Heart right ventricle (tissue), 16 donors: ENCODE results near the gene CD9. TPM values are rescaled to one million over a fixed set of nuclear protein-coding genes. Genes with fewer than 3 reads are reported as not detected.
A peak's percentile ranks its signal among the peaks of the same experiment; 100 is the strongest.

ENCODE experiments used
- ATAC-seq, 8 donors: fragments of 200-7000 bp; cut with Tn5 transposase; one replicate each; pipeline ENCODE4 v1.9.1; 2020; ENCODE audit warnings: mild to moderate bottlenecking in 8 of 8, moderate library complexity in 8 of 8, moderate number of reproducible peaks in 1 of 8
- DNase-seq, 2 donors: peaks; one replicate each; pipeline ENCODE4 v3.0.0-alpha.2; 2020
- H3K27ac ChIP-seq, 10 donors: fragments of 200-600 bp; sonication (generic) in 2 of 10; one replicate each; pipeline versions ENCODE4 v1.5.0 to v1.8.0; 2020 to 2022; ENCODE audit warnings: mild to moderate bottlenecking in 3 of 10
- H3K27me3 ChIP-seq, 7 donors: fragments of 200-600 bp; one replicate each; pipeline ENCODE4 v1.8.0; 2021 to 2022; ENCODE audit warnings: mild to moderate bottlenecking in 2 of 7
- H3K36me3 ChIP-seq, 9 donors: fragments of 200-600 bp; sonication (generic) in 1 of 9; one replicate each; pipeline versions ENCODE4 v1.5.0 to v1.8.0; 2020 to 2022; ENCODE audit warnings: mild to moderate bottlenecking in 2 of 9
- H3K4me1 ChIP-seq, 9 donors: fragments of 200-600 bp; sonication (generic) in 1 of 9; one replicate each; pipeline versions ENCODE4 v1.5.0 to v1.8.0; 2020 to 2022; ENCODE audit warnings: mild to moderate bottlenecking in 4 of 9
- H3K4me3 ChIP-seq, 10 donors: fragments of 200-600 bp; sonication (generic) in 2 of 10; one replicate each; pipeline versions ENCODE4 v1.5.0 to v1.8.0; 2020 to 2022; ENCODE audit warnings: mild to moderate bottlenecking in 7 of 10, moderate library complexity in 2 of 10
- H3K9me3 ChIP-seq, 11 donors: fragments of 200-600 bp in 10 of 11; sonication (generic) in 2 of 11; one replicate each; pipeline versions ENCODE4 v1.5.0 to v1.8.0; 2013 to 2022; ENCODE audit warnings: mild to moderate bottlenecking in 2 of 11, control low read depth in 1 of 11, moderate library complexity in 1 of 11
- WGBS, 2 donors: extraction: QIAGEN DNeasy Blood & Tissue Kit; methylation state at CpG; one replicate each; pipeline ENCODE4 v1.1.7; 2013; ENCODE audit warnings: inconsistent platforms in 1 of 2; 5-methylcytosine and 5-hydroxymethylcytosine counted together
- intact Hi-C, 10 donors: fragments of 100-400 bp; cut with DNase I; formaldehyde crosslinking; loops; one replicate each; pipeline versions ENCODE4 v1.11.1 to v1.14.2; 2022
- polyA plus RNA-seq, 2 donors: library from polyadenylated mRNA; stranded (reverse); fragments of 200-250 nt; gene quantifications; one replicate each; pipeline ENCODE4 v1.2.3, GENCODE V29; 2013
- total RNA-seq, 10 donors: library from RNA; stranded (reverse); fragmentation: NEBNext Ultra II Directional in 3 of 10; extraction: Animal tissue kit (Norgen Biotek cat#: 25700) in 3 of 10; gene quantifications; one replicate each; pipeline versions ENCODE4 v1.2.1 to v1.2.4, GENCODE V29; 2021 to 2023
- TF ChIP-seq, protein P1 (sequence below), 9 donors: fragments of 200-600 bp; sonication (generic) in 2 of 9; IDR thresholded peaks; one replicate each; pipeline versions ENCODE4 v1.5.0 to v1.8.0; 2021 to 2022; ENCODE audit warnings: antibody characterized with exemption in 9 of 9, mild to moderate bottlenecking in 5 of 9, moderate library complexity in 1 of 9
- donor health status: Arrhythmogenic right ventricular cardiomyopathy.
- donor health status: ischemic (EF 13 %, LVEDD 7.1; RV severe dilation, severe dysfunction).
- donor health status: healthy with polysubstance abuse.
- donor health status: DM: no; HTN: yes; CAD: no.
- donor health status: DM: no; HTN: no; CAD: no.
- donor health status: ischemic (EF 25% LVEDD 6.9; RV normal size, moderate dysfunction).
- donor health status: ischemic (EF 25% LVEDD 5.7; RV mildly dilated, moderate dysfunction).
- donor health status: healthy.
- donor health status: DM: yes; HTN: yes; CAD: no.
- donor health status: Ischemic cardiomyopathy.
- donor health status: ischemic (EF 35%, LVEDD 5.7; RV mildly dilated, moderate dysfunction).
- donor health status: nonischemic (EF 11% LVEDD 7.7; RV severe dilation, severe dysfunction).
- donor health status: DM: yes; HTN: yes; CAD: no.
- donor health status: PGD.
- donor health status: ischemic (EF 29% LVEDD 5.4; RV normal size, mild dysfunction).
- donor health status: nonischemic (EF 23%, LVEDD 6.1; RV moderate dilation, normal function).

Gene CD9
- total and polyA plus RNA-seq, 12 donors: 24.8 to 109 (median 54.2) TPM

GRCh38 chr12:6277982-6278438 lies 77.8 kb downstream of the CD9 start:
- H3K4me1 ChIP-seq: peaks cover 18 to 54% (median 41%) of the 10 kb centered on the region in 9 donors
- DNase-seq (no peak), ATAC-seq (peak in 1 of 8 donors; percentile 1)
- no peaks in the 10 kb centered on the region for H3K9me3 ChIP-seq
- TF ChIP-seq, protein P1, sequence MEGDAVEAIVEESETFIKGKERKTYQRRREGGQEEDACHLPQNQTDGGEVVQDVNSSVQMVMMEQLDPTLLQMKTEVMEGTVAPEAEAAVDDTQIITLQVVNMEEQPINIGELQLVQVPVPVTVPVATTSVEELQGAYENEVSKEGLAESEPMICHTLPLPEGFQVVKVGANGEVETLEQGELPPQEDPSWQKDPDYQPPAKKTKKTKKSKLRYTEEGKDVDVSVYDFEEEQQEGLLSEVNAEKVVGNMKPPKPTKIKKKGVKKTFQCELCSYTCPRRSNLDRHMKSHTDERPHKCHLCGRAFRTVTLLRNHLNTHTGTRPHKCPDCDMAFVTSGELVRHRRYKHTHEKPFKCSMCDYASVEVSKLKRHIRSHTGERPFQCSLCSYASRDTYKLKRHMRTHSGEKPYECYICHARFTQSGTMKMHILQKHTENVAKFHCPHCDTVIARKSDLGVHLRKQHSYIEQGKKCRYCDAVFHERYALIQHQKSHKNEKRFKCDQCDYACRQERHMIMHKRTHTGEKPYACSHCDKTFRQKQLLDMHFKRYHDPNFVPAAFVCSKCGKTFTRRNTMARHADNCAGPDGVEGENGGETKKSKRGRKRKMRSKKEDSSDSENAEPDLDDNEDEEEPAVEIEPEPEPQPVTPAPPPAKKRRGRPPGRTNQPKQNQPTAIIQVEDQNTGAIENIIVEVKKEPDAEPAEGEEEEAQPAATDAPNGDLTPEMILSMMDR (IDR thresholded peaks at IDR 0.05): no peak
- peaks cover 0 to 17% (median 0%) of the 10 kb centered on the region in 7 donors for H3K27me3 ChIP-seq
- H3K27ac ChIP-seq: peak overlapping the region; percentile 66 to 93 (median 88)
- intact Hi-C loops: loop anchor here in 9 of 10 donors (1.0 to 5.0 kb wide), 11 partner anchors 36 to 213 kb away; no protein-coding TSS in a partner anchor
- WGBS, 2 donors: 38 to 50% methylated on average over 15 of the region's 15 CpGs
- no peaks in the 10 kb centered on the region for H3K36me3 ChIP-seq
- H3K4me3 ChIP-seq: peak overlapping the region; percentile 9 to 68 (median 60)

GRCh38 chr12:6278439-6279255 lies 78.4 kb downstream of the CD9 start:
- Histone ChIP-seq H3K36me3 (no peaks in the 10 kb centered on the region), H3K9me3 (no peaks in the 10 kb centered on the region), H3K27me3 (peaks cover 0 to 17% (median 0%) of the 10 kb centered on the region in 7 donors), H3K4me1 (peaks cover 14 to 48% (median 37%) of the 10 kb centered on the region in 9 donors), H3K27ac (peak overlapping the region; percentile 66 to 93 (median 88)), H3K4me3 (peak overlapping the region; percentile 9 to 68 (median 60))
- DNase-seq (peak; percentile 82 to 88), ATAC-seq (peak; percentile 76 to 96 (median 89))
- WGBS, 2 donors: 8 to 9% methylated on average over 84 to 88 of the region's 88 CpGs
- intact Hi-C loops: loop anchor here in 9 of 10 donors (1.0 to 5.0 kb wide), 11 partner anchors 36 to 214 kb away; no protein-coding TSS in a partner anchor
- TF ChIP-seq, protein P1 (IDR thresholded peaks at IDR 0.05): peak; percentile 68 to 100 (median 94)

GRCh38 chr12:6279256-6279628 lies 79.0 kb downstream of the CD9 start:
- Histone ChIP-seq H3K36me3 (no peaks in the 10 kb centered on the region), H3K27me3 (peaks cover 0 to 17% (median 0%) of the 10 kb centered on the region in 7 donors), H3K27ac (peak overlapping the region in 8 of 10 donors; percentile 53 to 92 (median 84)), H3K4me3 (peak overlapping the region in 7 of 10 donors; percentile 45 to 66 (median 60)), H3K4me1 (peaks cover 9 to 42% (median 31%) of the 10 kb centered on the region in 9 donors), H3K9me3 (no peaks in the 10 kb centered on the region)
- intact Hi-C loops: loop anchor here in 8 of 10 donors (2.0 to 5.0 kb wide), 8 partner anchors 37 to 214 kb away; no protein-coding TSS in a partner anchor
- DNase-seq (no peak), ATAC-seq (no peak)
- WGBS, 2 donors: 88% methylated on average over 12 of the region's 12 CpGs
- TF ChIP-seq, protein P1 (IDR thresholded peaks at IDR 0.05): no peak

DNA sequence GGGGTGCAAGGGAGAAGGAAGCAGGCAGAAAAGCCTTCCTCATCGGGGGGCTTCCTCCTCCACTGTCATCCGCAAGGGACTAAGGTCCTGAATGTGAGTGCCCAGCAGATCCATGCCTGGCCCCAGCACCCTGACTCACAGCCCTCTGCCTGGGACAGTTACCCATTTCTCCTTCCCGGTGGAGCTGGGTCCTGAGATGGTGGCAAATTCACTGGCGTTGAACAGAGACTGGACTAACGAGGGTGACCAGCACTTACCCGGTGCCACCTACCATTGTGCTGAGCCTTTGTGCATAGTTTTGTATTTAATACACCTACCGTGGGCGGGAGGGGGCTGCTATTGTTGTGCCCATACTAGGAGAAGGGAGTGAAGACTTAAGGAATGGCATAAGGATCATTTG lies 79.4 kb downstream of the CD9 start:
- Histone ChIP-seq H3K27ac (peak overlapping the region in 8 of 10 donors; percentile 1 to 92 (median 82)), H3K36me3 (no peaks in the 10 kb centered on the region), H3K4me3 (no peak overlapping the region), H3K27me3 (peaks cover 0 to 17% (median 0%) of the 10 kb centered on the region in 7 donors), H3K4me1 (peaks cover 6 to 38% (median 27%) of the 10 kb centered on the region in 9 donors), H3K9me3 (no peaks in the 10 kb centered on the region)
- 89 to 92% methylated on average over 8 of the region's 8 CpGs for WGBS, 2 donors
- no peak for ATAC-seq
- DNase-seq: no peak
- intact Hi-C loops: loop anchor here (1.0 to 10.0 kb wide), 14 partner anchors 37 to 295 kb away; no protein-coding TSS in a partner anchor
- TF ChIP-seq, protein P1 (IDR thresholded peaks at IDR 0.05): no peak
